Memory B cell (primary cell): ENCODE results near the gene RGS2.

Experiments used
- ATAC-seq: fragments of 150-1000 bp; cut with Tn5 transposase; 2 replicates; pipeline ENCODE4 v1.10.0; 2021; ENCODE audit warnings: low read depth, mild to moderate bottlenecking, moderate library complexity
- DNase-seq, 2 donors: peaks; one replicate each; pipeline ENCODE4 v3.0.0; 2022; ENCODE audit warnings: low spot score in 2 of 2
- H3K27ac Mint-ChIP-seq: one replicate; pipeline ENCODE4 v1.8.0; 2022; ENCODE audit warnings: mild to moderate bottlenecking, moderate library complexity, mixed read lengths
- H3K27me3 Mint-ChIP-seq: one replicate; pipeline ENCODE4 v1.8.0; 2022; ENCODE audit warnings: mixed read lengths
- H3K36me3 Mint-ChIP-seq: one replicate; pipeline ENCODE4 v1.8.0; 2022; ENCODE audit warnings: mild to moderate bottlenecking, mixed read lengths
- H3K4me1 Mint-ChIP-seq: one replicate; pipeline ENCODE4 v1.8.0; 2022; ENCODE audit warnings: mixed read lengths
- H3K4me3 Mint-ChIP-seq: one replicate; pipeline ENCODE4 v1.8.0; 2022; ENCODE audit warnings: mild to moderate bottlenecking, moderate library complexity, mixed read lengths
- H3K9me3 Mint-ChIP-seq: one replicate; pipeline ENCODE4 v1.8.0; 2022; ENCODE audit warnings: mixed read lengths

The RGS2 gene

GRCh38 chr1:192860478-192861185, 51.8 kb downstream of the RGS2 start:
- DNase-seq (no peak), ATAC-seq (no peak)
- H3K27me3 Mint-ChIP-seq: peaks cover 3% of the 10 kb centered on the region
- H3K9me3 Mint-ChIP-seq: no peaks in the 10 kb centered on the region
- no peaks in the 10 kb centered on the region for H3K36me3 Mint-ChIP-seq
- H3K4me3 Mint-ChIP-seq: no peak overlapping the region
- H3K27ac Mint-ChIP-seq: no peak overlapping the region
- H3K4me1 Mint-ChIP-seq: no peaks in the 10 kb centered on the region

- no peak overlapping the region for H3K27ac Mint-ChIP-seq
- peaks cover 3% of the 10 kb centered on the region for H3K27me3 Mint-ChIP-seq
- no peaks in the 10 kb centered on the region for H3K9me3 Mint-ChIP-seq
- no peak overlapping the region for H3K4me3 Mint-ChIP-seq
- no peak for DNase-seq
- no peaks in the 10 kb centered on the region for H3K36me3 Mint-ChIP-seq
- no peak for ATAC-seq
- H3K4me1 Mint-ChIP-seq: no peaks in the 10 kb centered on the region
Measured at GRCh38 chr1:192861860-192862259, 53.0 kb downstream of the RGS2 start.
